H9 (cell line): Measurements from ENCODE around the gene BTD. TPM values are rescaled to one million over a fixed set of nuclear protein-coding genes. Genes with fewer than 3 reads are reported as not detected.

ENCODE experiments used
- DNase-seq: peaks from one replicate; pipeline ENCODE4 v3.0.0-alpha.2; 2017
- H2AFZ ChIP-seq: one replicate; pipeline ENCODE4 v1.6.1; 2013; ENCODE audit warnings: mild to moderate bottlenecking, low read length, control low read depth, moderate library complexity
- H2AK5ac ChIP-seq: 2 replicates; pipeline ENCODE4 v1.6.1; 2013; ENCODE audit warnings: low read length, control low read depth, mixed read lengths; ENCODE audit not compliant: insufficient read length
- H2BK120ac ChIP-seq: one replicate; pipeline ENCODE4 v1.6.1; 2013; ENCODE audit warnings: low read depth, mild to moderate bottlenecking, low read length, control low read depth, inconsistent platforms; ENCODE audit not compliant: poor library complexity, severe bottlenecking
- H2BK12ac ChIP-seq: 2 replicates; pipeline ENCODE4 v1.6.1; 2013; ENCODE audit warnings: low read length, control low read depth, mixed read lengths, low read depth; ENCODE audit not compliant: insufficient read length
- H2BK15ac ChIP-seq: 2 replicates; pipeline ENCODE4 v1.6.1; 2013; ENCODE audit warnings: low read depth, low read length, control low read depth
- H2BK20ac ChIP-seq: one replicate; pipeline ENCODE4 v1.6.1; 2013; ENCODE audit warnings: low read depth, mild to moderate bottlenecking, low read length, control low read depth, inconsistent platforms; ENCODE audit not compliant: poor library complexity, severe bottlenecking
- H2BK5ac ChIP-seq: 2 replicates; pipeline ENCODE4 v1.6.1; 2013; ENCODE audit warnings: low read length, control low read depth, mixed read lengths; ENCODE audit not compliant: insufficient read length
- H3K14ac ChIP-seq: 2 replicates; pipeline ENCODE4 v1.6.1; 2013; ENCODE audit warnings: low read length, control low read depth; ENCODE audit not compliant: insufficient read depth
- H3K18ac ChIP-seq: 2 replicates; pipeline ENCODE4 v1.6.1; 2013; ENCODE audit warnings: low read depth, mild to moderate bottlenecking, mixed read lengths, low read length, control low read depth; ENCODE audit not compliant: insufficient read length
- H3K23ac ChIP-seq: 2 replicates; pipeline ENCODE4 v1.6.1; 2013; ENCODE audit warnings: low read length, control low read depth, mixed read lengths, low read depth; ENCODE audit not compliant: insufficient read length
- H3K23me2 ChIP-seq: 2 replicates; pipeline ENCODE4 v1.6.1; 2013; ENCODE audit warnings: low read depth, mild to moderate bottlenecking, mixed read lengths, low read length, control low read depth; ENCODE audit not compliant: insufficient read length, poor library complexity, severe bottlenecking
- H3K27ac ChIP-seq: 2 replicates; pipeline ENCODE4 v1.5.1; 2013; ENCODE audit warnings: low read length, control low read depth, mixed read lengths, low read depth; ENCODE audit not compliant: insufficient read length
- H3K27me3 ChIP-seq: 2 replicates; pipeline ENCODE4 v1.6.1; 2013; ENCODE audit warnings: low read length, control low read depth, inconsistent platforms; ENCODE audit not compliant: insufficient read depth
- H3K4ac ChIP-seq: 2 replicates; pipeline ENCODE4 v1.6.1; 2013; ENCODE audit warnings: low read depth, mild to moderate bottlenecking, control low read depth, inconsistent platforms, low read length, moderate library complexity
- H3K4me1 ChIP-seq: 2 replicates; pipeline ENCODE4 v1.6.1; 2013; ENCODE audit warnings: low read length, control low read depth, inconsistent platforms; ENCODE audit not compliant: insufficient read depth
- H3K4me2 ChIP-seq: 2 replicates; pipeline ENCODE4 v1.6.1; 2013; ENCODE audit warnings: low read length, control low read depth, mixed read lengths; ENCODE audit not compliant: insufficient read length, insufficient read depth
- H3K56ac ChIP-seq: 2 replicates; pipeline ENCODE4 v1.6.1; 2013; ENCODE audit warnings: low read depth, mild to moderate bottlenecking, mixed read lengths, low read length, control low read depth; ENCODE audit not compliant: insufficient read length
- H3K79me1 ChIP-seq: 2 replicates; pipeline ENCODE4 v1.6.1; 2013; ENCODE audit warnings: low read depth, mild to moderate bottlenecking, moderate library complexity, low read length, control low read depth, inconsistent platforms; ENCODE audit not compliant: insufficient read depth, poor library complexity, severe bottlenecking
- H3K79me2 ChIP-seq: 2 replicates; pipeline ENCODE4 v1.6.1; 2013; ENCODE audit warnings: low read length, control low read depth, inconsistent platforms; ENCODE audit not compliant: insufficient read depth
- H3K9ac ChIP-seq: 2 replicates; pipeline ENCODE4 v1.6.1; 2013; ENCODE audit warnings: low read length, control low read depth, mixed read lengths; ENCODE audit not compliant: insufficient read length; ENCODE audit errors: extremely low read depth
- H3K9me3 ChIP-seq: one replicate; pipeline ENCODE4 v1.6.1; 2013; ENCODE audit warnings: low read depth, low read length, inconsistent platforms; ENCODE audit not compliant: control insufficient read depth
- H3T11ph ChIP-seq: one replicate; pipeline ENCODE4 v1.6.1; 2013; ENCODE audit warnings: mild to moderate bottlenecking, low read length, control low read depth, inconsistent platforms
- H4K20me1 ChIP-seq: one replicate; pipeline ENCODE4 v1.6.1; 2013; ENCODE audit not compliant: control insufficient read depth, insufficient read length, insufficient read depth
- H4K5ac ChIP-seq: 2 replicates; pipeline ENCODE4 v1.6.1; 2013; ENCODE audit warnings: low read depth, mild to moderate bottlenecking, mixed read lengths, low read length, control low read depth; ENCODE audit not compliant: insufficient read length
- H4K8ac ChIP-seq: replicated peaks from 2 replicates; pipeline ENCODE4 v1.6.1; 2013; ENCODE audit warnings: low read length, control low read depth, mixed read lengths, low read depth; ENCODE audit not compliant: insufficient read length
- H4K91ac ChIP-seq: 2 replicates; pipeline ENCODE4 v1.6.1; 2013; ENCODE audit warnings: low read depth, mild to moderate bottlenecking, moderate library complexity, mixed read lengths, low read length, control low read depth; ENCODE audit not compliant: insufficient read length
- H3K27ac Mint-ChIP-seq, 3 experiments: 2 replicates in 2 of 3; 3 replicates in 1 of 3; pipeline ENCODE4 v1.8.0; 2020 to 2021; ENCODE audit warnings: mixed read lengths in 3 of 3, mild to moderate bottlenecking in 1 of 3, moderate library complexity in 1 of 3
- H3K27me3 Mint-ChIP-seq: 2 replicates; pipeline ENCODE4 v1.8.0; 2021; ENCODE audit warnings: low read depth, mild to moderate bottlenecking, moderate library complexity, mixed read lengths
- H3K36me3 Mint-ChIP-seq, 3 experiments: 2 replicates in 2 of 3; 3 replicates in 1 of 3; pipeline ENCODE4 v1.8.0; 2020 to 2021; ENCODE audit warnings: low read depth in 3 of 3, mixed read lengths in 3 of 3; ENCODE audit not compliant: insufficient read depth in 1 of 3
- H3K4me1 Mint-ChIP-seq, 2 experiments: 2 replicates each; pipeline ENCODE4 v1.8.0; 2020; ENCODE audit warnings: mixed read lengths in 2 of 2
- H3K4me3 Mint-ChIP-seq, 2 experiments: 2 replicates in 1 of 2; 3 replicates in 1 of 2; pipeline ENCODE4 v1.8.0; 2020 to 2021; ENCODE audit warnings: mild to moderate bottlenecking in 2 of 2, mixed read lengths in 2 of 2, moderate library complexity in 1 of 2
- H3K9me3 Mint-ChIP-seq, 2 experiments: 2 replicates in 1 of 2; 3 replicates in 1 of 2; pipeline ENCODE4 v1.8.0; 2020; ENCODE audit warnings: mild to moderate bottlenecking in 2 of 2, mixed read lengths in 2 of 2, moderate library complexity in 1 of 2
- CTCF ChIP-seq: fragments of 200-600 bp; sonication (generic); conservative IDR thresholded peaks from 3 replicates; pipeline ENCODE4 v1.8.0; 2021; ENCODE audit warnings: antibody characterized with exemption, mild to moderate bottlenecking
- WGBS: extraction: QIAGEN DNeasy Blood & Tissue Kit; methylation state at CpG from one replicate; pipeline ENCODE4 v1.1.7; 2013; ENCODE audit warnings: missing lambda C conversion rate, low lambda C conversion rate, mixed read lengths; ENCODE audit not compliant: insufficient read length; ENCODE audit errors: extremely low coverage; 5-methylcytosine and 5-hydroxymethylcytosine counted together
- total RNA-seq: library from RNA; stranded (reverse); gene quantifications from 2 replicates; pipeline ENCODE4 v1.2.1, GENCODE V29; 2021

BTD gene
- total RNA-seq, 1 experiment from 2014 or later = 21.5 TPM

GRCh38 chr3:15633766-15634598, 32.4 kb downstream of the BTD start:
- Mint-ChIP-seq H3K4me3 (peak overlapping the region in 1 of 2 experiments; percentile 24; a peak in 3 of 5 replicates), H3K9me3 (no peaks in the 10 kb centered on the region), H3K4me1 (peaks cover 66 to 76% of the 10 kb centered on the region in 2 experiments), H3K36me3 (peaks cover 4 to 5% (median 4%) of the 10 kb centered on the region in 3 experiments; a peak in 4 of 7 replicates), H3K27me3 (no peaks in the 10 kb centered on the region), H3K27ac (peak overlapping the region; percentile 21 to 76 (median 56); a peak in 6 of 7 replicates)
- H3K18ac ChIP-seq = no peak overlapping the region
- H3K4ac ChIP-seq = no peak overlapping the region
- no peaks in the 10 kb centered on the region for H3K79me1 ChIP-seq
- H4K5ac ChIP-seq = no peak overlapping the region
- no CpG with 5 or more reads among the region's 4 CpGs for WGBS
- no peaks in the 10 kb centered on the region for H3K9me3 ChIP-seq
- H2BK20ac ChIP-seq = no peak overlapping the region
- H3K27me3 ChIP-seq = no peaks in the 10 kb centered on the region
- no peak overlapping the region for H2AK5ac ChIP-seq
- H4K20me1 ChIP-seq = no peaks in the 10 kb centered on the region
- H4K91ac ChIP-seq = no peak overlapping the region
- H3K56ac ChIP-seq = no peak overlapping the region
- H2BK120ac ChIP-seq = no peak overlapping the region
- H3T11ph ChIP-seq = no peak overlapping the region
- H3K4me1 ChIP-seq = peaks cover 21% of the 10 kb centered on the region
- H3K4me2 ChIP-seq = peak overlapping the region; percentile 29
- H3K23ac ChIP-seq = no peak overlapping the region
- no peak overlapping the region for H2AFZ ChIP-seq
- H3K27ac ChIP-seq = no peak overlapping the region
- H2BK5ac ChIP-seq = no peak overlapping the region
- H2BK15ac ChIP-seq = no peak overlapping the region
- no peak for DNase-seq
- no peaks in the 10 kb centered on the region for H3K23me2 ChIP-seq
- TF ChIP-seq CTCF = no peak
- no peaks in the 10 kb centered on the region for H3K79me2 ChIP-seq
- H3K9ac ChIP-seq = no peak overlapping the region
- H4K8ac ChIP-seq = no peak overlapping the region
- no peak overlapping the region for H2BK12ac ChIP-seq
- no peak overlapping the region for H3K14ac ChIP-seq
